PC-9 (cell line): ENCODE results near the gene SMPD3. TPM values are rescaled to one million over a fixed set of nuclear protein-coding genes. Genes with fewer than 3 reads are reported as not detected.

ENCODE experiments used
- BruUV-seq: library from RNA; stranded (reverse); fragments of 400-500 nt; replicated peaks from 2 replicates; lab custom pipeline; 2021; lab: Mats Ljungman, UMichigan
- CTCF ChIA-PET: fragments of 300-600 bp; sonication (Branson Sonifier 250); formaldehyde crosslinking; loops from one replicate; lab custom pipeline; 2022; ENCODE audit warnings: antibody characterized with exemption; lab: Charles Lee
- POLR2A ChIA-PET: fragments of 300-600 bp; sonication (Branson Sonifier 250); formaldehyde crosslinking; loops from one replicate; lab custom pipeline; 2022; ENCODE audit warnings: antibody characterized with exemption; ENCODE audit not compliant: unreplicated experiment; lab: Charles Lee
- DNase-seq, 2 experiments: peaks; one replicate each; pipeline versions ENCODE4 v3.0.0 to v3.0.0-alpha.2; 2015 to 2022; ENCODE audit warnings: mixed read lengths in 1 of 2
- H2AFZ ChIP-seq: fragments of 200-600 bp; sonication (generic); 2 replicates; pipeline ENCODE4 v1.8.1; 2017; ENCODE audit warnings: antibody characterized with exemption
- H3F3A ChIP-seq: fragments of 200-600 bp; sonication (generic); 2 replicates; pipeline ENCODE4 v1.8.1; 2017; ENCODE audit warnings: antibody characterized with exemption, mild to moderate bottlenecking, low read depth; ENCODE audit not compliant: insufficient read depth
- H3K27ac ChIP-seq: fragments of 200-600 bp; sonication (generic); 2 replicates; pipeline ENCODE4 v1.6.1; 2016; ENCODE audit warnings: mixed run types
- H3K27me3 ChIP-seq: fragments of 200-600 bp; sonication (generic); 2 replicates; pipeline ENCODE4 v1.6.1; 2016; ENCODE audit warnings: low read depth, mixed run types; ENCODE audit not compliant: insufficient read depth
- H3K36me3 ChIP-seq: fragments of 200-600 bp; sonication (generic); 2 replicates; pipeline ENCODE4 v1.6.1; 2016; ENCODE audit warnings: low read depth, mixed run types
- H3K4me1 ChIP-seq: fragments of 200-600 bp; sonication (generic); replicated peaks from 2 replicates; pipeline ENCODE4 v1.6.1; 2016; ENCODE audit warnings: mixed run types; ENCODE audit not compliant: insufficient read depth
- H3K4me2 ChIP-seq: fragments of 200-600 bp; sonication (generic); 2 replicates; pipeline ENCODE4 v1.6.1; 2017; ENCODE audit warnings: mixed run types
- H3K4me3 ChIP-seq: fragments of 200-600 bp; sonication (generic); 2 replicates; pipeline ENCODE4 v1.6.1; 2016; ENCODE audit warnings: mixed run types
- H3K79me2 ChIP-seq: fragments of 200-600 bp; sonication (generic); 2 replicates; pipeline ENCODE4 v1.6.1; 2017; ENCODE audit warnings: low read depth, mixed run types
- H3K9me2 ChIP-seq: fragments of 200-600 bp; sonication (generic); 2 replicates; pipeline ENCODE4 v1.8.1; 2017; ENCODE audit warnings: mild to moderate bottlenecking; ENCODE audit not compliant: insufficient read depth
- H3K9me3 ChIP-seq: fragments of 200-600 bp; sonication (generic); 2 replicates; pipeline ENCODE4 v1.8.1; 2016; ENCODE audit warnings: low read depth; ENCODE audit not compliant: insufficient read depth
- H4K20me1 ChIP-seq: fragments of 200-600 bp; sonication (generic); 2 replicates; pipeline ENCODE4 v1.8.1; 2017; ENCODE audit not compliant: insufficient read depth
- EZH2 ChIP-seq: fragments of 200-600 bp; sonication (generic); IDR thresholded peaks from 2 replicates; pipeline ENCODE4 v1.8.0; 2017; ENCODE audit warnings: antibody characterized with exemption, low read depth
- intact Hi-C: fragments of 100-400 bp; cut with micrococcal nuclease; formaldehyde crosslinking; loops from one replicate; pipeline ENCODE4 v1.10.0; 2022; ENCODE audit not compliant: unreplicated experiment
- total RNA-seq: library from RNA; stranded (reverse); gene quantifications from 2 replicates; pipeline ENCODE4 v1.2.3, GENCODE V29; 2021
- TF ChIP-seq, protein P1 (sequence below): fragments of 200-600 bp; sonication (generic); conservative IDR thresholded peaks from 2 replicates; pipeline ENCODE4 v1.6.1; 2017; ENCODE audit warnings: mixed run types, antibody characterized with exemption, mild to moderate bottlenecking, moderate library complexity

The SMPD3 gene
- total RNA-seq, 1 experiment from 2014 or later: 0.94 TPM

DNA sequence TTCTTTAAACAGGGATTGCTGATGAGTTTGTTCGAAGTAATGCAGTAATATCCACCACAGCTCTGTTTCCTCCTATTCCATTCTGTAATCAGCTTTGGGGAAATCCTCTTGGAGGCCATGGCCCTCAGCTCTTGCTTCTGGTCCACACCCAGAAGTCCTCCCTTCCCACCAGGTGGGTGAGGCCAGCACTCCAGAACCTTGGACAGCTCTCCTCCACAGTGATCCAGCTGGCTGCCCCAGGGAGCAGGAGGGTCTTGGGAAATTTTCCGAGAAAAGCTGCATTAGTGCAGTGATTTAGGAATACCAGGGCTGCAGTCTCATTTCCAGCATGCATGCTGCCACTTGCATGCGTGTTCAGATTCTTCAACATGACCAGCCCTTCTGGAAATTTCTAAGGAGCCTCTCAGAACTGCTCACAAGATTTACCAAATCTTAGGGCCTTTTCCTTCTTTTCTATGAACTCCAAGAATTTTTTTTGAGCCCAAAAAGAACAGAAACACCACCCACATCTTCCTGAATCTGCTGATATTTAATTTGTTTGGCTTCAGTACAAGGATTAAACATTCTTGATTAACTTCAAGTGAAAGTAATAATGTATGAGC lies 4.2 kb downstream of the SMPD3 start:
- Histone ChIP-seq H3K4me3 (no peak overlapping the region), H3K9me2 (no peaks in the 10 kb centered on the region), H3K79me2 (no peaks in the 10 kb centered on the region), H3K27me3 (peaks cover 12% of the 10 kb centered on the region; the same call in 1 of the 2 replicates), H3F3A (no peaks in the 10 kb centered on the region), H2AFZ (no peak overlapping the region), H3K4me1 (no peaks in the 10 kb centered on the region), H4K20me1 (no peaks in the 10 kb centered on the region), H3K4me2 (no peak overlapping the region), H3K27ac (no peak overlapping the region), H3K9me3 (no peaks in the 10 kb centered on the region), H3K36me3 (no peaks in the 10 kb centered on the region)
- no TSS peak for BruUV-seq
- TF ChIP-seq EZH2: no peak
- TF ChIP-seq, protein P1, sequence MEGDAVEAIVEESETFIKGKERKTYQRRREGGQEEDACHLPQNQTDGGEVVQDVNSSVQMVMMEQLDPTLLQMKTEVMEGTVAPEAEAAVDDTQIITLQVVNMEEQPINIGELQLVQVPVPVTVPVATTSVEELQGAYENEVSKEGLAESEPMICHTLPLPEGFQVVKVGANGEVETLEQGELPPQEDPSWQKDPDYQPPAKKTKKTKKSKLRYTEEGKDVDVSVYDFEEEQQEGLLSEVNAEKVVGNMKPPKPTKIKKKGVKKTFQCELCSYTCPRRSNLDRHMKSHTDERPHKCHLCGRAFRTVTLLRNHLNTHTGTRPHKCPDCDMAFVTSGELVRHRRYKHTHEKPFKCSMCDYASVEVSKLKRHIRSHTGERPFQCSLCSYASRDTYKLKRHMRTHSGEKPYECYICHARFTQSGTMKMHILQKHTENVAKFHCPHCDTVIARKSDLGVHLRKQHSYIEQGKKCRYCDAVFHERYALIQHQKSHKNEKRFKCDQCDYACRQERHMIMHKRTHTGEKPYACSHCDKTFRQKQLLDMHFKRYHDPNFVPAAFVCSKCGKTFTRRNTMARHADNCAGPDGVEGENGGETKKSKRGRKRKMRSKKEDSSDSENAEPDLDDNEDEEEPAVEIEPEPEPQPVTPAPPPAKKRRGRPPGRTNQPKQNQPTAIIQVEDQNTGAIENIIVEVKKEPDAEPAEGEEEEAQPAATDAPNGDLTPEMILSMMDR: no peak
- peak in 1 of 2 experiments; percentile 39 for DNase-seq
- intact Hi-C loops: loop anchor here (2.0 kb wide), 1 partner anchor 47 kb away; no protein-coding TSS in a partner anchor
- POLR2A ChIA-PET: interaction anchor here (0.6 kb wide), 1 partner anchor 148 kb away, joined by 5 read pairs; no protein-coding TSS in a partner anchor
- CTCF ChIA-PET: interaction anchor here (0.6 to 1.4 kb wide), 4 partner anchors 26 to 343 kb away, joined by 3 to 5 read pairs (median 4); no protein-coding TSS in a partner anchor

- Histone ChIP-seq H3K9me2 (no peaks in the 10 kb centered on the region), H4K20me1 (no peaks in the 10 kb centered on the region), H3K9me3 (no peaks in the 10 kb centered on the region), H3K79me2 (no peaks in the 10 kb centered on the region), H3K36me3 (no peaks in the 10 kb centered on the region), H2AFZ (no peak overlapping the region), H3K4me3 (no peak overlapping the region), H3F3A (0 out of 2 replicates have a peak, but pooled peaks cover 4% of the 10 kb centered on the region), H3K27me3 (0 out of 2 replicates have a peak, but pooled peaks cover 19% of the 10 kb centered on the region), H3K27ac (no peak overlapping the region), H3K4me2 (no peak overlapping the region), H3K4me1 (peaks cover 8% of the 10 kb centered on the region; the same call in 1 of the 2 replicates)
- intact Hi-C loops: no loop called here
- DNase-seq: no peak
- TF ChIP-seq, protein P1: 0 out of 2 replicates have a peak, but pooled peaks have one; percentile 35
- TF ChIP-seq EZH2: no peak
- ChIA-PET POLR2A (no interaction called here), CTCF (no interaction called here)
- BruUV-seq: no TSS peak
Observed at GRCh38 chr16:68436581-68436980, 11.7 kb downstream of the SMPD3 start.

DNA sequence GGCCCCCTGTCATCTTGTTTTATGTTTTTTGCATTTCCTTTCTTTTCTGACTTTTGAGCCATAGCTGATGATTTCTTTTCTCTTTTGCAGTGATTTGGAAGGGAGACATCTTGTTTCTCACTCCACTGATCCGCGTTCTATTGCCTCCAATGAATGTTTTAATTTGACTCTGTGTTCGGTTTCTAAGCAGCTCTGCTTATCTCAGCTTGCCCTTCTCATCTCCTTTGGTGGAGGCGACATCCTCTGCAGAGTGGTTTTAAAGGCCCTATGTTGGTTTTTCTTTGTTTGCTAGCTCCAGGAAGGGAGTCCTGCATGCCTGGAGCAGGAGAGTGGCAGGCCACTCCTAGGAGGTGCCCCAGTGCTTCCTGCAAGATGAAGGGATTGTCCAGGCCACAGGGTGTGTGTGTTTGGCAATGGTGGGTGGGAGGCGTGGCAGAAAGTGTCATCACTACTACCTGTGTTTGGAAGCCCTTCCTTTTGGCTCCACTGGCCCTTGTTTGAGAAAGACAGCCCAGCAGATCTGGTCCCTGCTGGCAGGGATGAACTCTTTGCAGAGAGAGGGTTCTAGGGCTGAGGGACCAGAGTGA lies 13.6 kb downstream of the SMPD3 start:
- Histone ChIP-seq H3K9me3 (no peaks in the 10 kb centered on the region), H3F3A (0 out of 2 replicates have a peak, but pooled peaks cover 4% of the 10 kb centered on the region), H3K27ac (no peak overlapping the region), H3K4me3 (no peak overlapping the region), H4K20me1 (no peaks in the 10 kb centered on the region), H3K9me2 (no peaks in the 10 kb centered on the region), H3K4me2 (0 out of 2 replicates have a peak overlapping the region, but pooled peaks have one; percentile 11), H3K36me3 (no peaks in the 10 kb centered on the region), H2AFZ (no peak overlapping the region), H3K4me1 (peaks cover 8% of the 10 kb centered on the region; the same call in 1 of the 2 replicates), H3K27me3 (0 out of 2 replicates have a peak, but pooled peaks cover 15% of the 10 kb centered on the region), H3K79me2 (no peaks in the 10 kb centered on the region)
- DNase-seq: peak; percentile 56 to 72
- ChIA-PET CTCF (no interaction called here), POLR2A (interaction anchor here (0.7 kb wide), 1 partner anchor 69 kb away, joined by 3 read pairs; no protein-coding TSS in a partner anchor)
- intact Hi-C loops: no loop called here
- no peak for TF ChIP-seq EZH2
- TF ChIP-seq, protein P1: no peak
- no TSS peak for BruUV-seq
